HUDEP-2 (cell line): Measurements from ENCODE around the gene EPHA8.

Experiments used
- DNase-seq, 76 experiments: peaks; one replicate each; lab custom pipeline; 2025; ENCODE audit not compliant: unreplicated experiment in 76 of 76; lab: John Stamatoyannopoulos, UW

Gene EPHA8

DNA sequence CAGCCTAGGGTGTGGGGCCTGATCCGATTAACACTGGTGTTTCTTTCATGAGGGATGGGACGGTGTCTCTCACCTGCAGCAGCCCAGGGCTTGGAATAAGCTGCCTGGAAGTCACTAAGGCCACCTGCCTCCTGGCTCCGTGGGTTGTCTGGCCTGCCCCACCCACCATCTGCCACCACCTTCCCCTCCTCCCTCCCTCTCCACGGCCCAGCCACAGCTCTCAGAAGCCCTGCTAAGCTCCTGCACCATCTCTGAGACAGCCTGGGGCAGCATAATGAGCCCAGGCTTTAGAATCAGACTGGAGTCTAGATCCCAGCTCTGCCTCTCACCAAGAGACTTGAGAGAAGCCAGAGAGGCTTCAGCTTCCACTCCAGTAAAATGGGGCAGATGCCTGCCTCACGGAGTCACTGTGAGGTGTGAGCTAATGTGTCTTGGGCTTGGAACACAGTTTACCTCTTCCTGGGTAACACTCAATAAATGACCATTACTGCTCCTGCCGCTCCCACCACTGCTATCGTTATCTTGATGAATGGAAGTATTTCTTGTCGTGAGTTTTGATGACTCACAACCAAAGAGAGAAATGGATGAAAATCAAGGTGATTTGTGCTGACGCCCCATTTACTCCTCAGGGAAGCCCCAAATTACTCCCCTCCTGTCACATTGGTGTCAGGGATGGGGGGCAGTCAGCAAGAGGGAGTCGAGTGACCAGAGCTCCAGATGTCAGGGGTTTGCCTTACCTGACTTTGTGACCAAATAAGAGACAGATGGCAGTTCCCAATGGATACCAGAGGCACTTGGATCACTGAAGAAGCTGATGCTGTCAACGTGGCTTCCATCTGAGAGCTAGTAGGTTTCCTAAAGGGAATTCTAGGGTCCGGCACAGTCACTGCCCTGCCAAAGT is 49.6 kb downstream of the EPHA8 start:
- no peak for DNase-seq

DNA sequence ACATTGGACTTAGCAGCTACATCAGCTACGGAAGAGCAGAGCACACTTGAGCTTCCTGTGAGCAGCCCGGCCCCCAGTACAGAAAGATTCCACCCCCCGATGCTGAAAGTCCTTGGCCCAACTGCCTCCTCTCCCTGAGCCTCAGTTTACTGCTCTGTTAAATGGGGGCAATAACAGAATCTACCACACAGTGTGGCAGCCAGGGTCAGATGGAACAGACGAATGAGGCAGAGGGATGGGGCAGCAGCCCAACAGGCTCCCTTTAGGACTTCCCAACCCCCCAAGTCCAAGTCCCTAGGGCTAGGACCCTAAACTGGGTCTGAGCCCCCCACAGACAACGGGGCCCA is 50.3 kb downstream of the EPHA8 start:
- no peak for DNase-seq

GRCh38 chr1:22613951-22614350 is 50.7 kb downstream of the EPHA8 start:
- DNase-seq: no peak

DNA sequence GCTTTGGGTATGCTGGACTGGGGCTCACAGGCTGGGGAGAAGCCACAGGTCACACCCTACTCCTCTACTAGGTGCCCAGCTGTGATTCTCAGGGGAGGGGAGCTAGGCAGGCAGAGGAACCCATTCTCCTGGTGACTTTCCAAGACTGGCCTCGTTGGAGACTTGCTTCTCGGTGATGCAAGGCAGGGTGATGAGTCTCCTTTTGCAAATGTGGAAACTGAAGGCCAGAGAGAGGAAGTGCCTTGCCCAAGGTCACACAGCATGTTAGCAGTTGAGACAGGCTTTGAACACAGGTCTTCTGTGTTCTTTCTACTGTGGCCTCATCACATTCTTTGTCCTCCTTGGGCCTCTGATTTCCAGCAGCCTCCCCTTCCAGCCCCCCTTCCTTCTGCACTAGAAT is 52.6 kb downstream of the EPHA8 start:
- DNase-seq: no peak

DNA sequence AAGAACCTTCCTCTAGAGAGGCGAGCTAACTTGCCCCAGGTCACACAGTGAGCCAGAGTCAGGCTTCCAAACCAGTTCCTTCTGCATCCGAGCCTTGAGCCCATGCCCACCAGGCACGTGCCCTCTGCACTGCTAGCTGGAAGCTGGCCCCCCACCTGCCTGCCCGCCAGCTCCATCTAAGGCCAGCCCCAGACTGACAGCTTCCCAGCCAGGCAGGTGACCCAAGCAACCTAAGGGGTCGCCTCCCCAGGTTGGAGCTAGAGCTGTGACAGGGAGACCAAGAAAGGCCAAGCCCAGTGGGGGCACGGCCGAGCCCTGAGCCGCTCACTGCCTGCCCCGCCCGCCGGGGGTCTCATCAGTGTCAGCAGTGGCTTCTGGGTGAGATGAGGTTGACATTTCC is 53.3 kb downstream of the EPHA8 start:
- no peak for DNase-seq

GRCh38 chr1:22618056-22618455 is 54.8 kb downstream of the EPHA8 start:
- no peak for DNase-seq

- no peak for DNase-seq
Measured at GRCh38 chr1:22619252-22619651, 56.0 kb downstream of the EPHA8 start.

DNA sequence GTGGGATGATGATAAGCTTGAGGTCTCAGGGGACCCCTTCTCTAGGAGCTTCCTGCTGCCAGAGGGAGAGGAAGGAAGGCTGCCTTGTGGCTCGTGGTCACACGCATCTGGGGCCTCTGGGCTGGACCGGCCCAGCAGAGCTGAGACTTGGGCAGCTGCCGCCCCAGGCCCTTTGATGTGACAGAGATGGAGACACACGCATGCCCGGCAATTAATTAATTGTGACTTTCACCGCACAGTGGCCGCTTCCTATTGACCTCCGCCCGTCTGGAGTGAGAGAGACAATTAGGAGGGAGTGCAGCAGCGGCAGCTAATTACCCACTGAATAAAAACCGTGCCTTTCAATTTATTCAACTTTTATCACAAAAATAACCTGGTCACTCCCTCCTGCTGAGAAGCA is 56.5 kb downstream of the EPHA8 start:
- no peak for DNase-seq

- no peak for DNase-seq
Measured at GRCh38 chr1:22621761-22622160, 58.5 kb downstream of the EPHA8 start.

DNA sequence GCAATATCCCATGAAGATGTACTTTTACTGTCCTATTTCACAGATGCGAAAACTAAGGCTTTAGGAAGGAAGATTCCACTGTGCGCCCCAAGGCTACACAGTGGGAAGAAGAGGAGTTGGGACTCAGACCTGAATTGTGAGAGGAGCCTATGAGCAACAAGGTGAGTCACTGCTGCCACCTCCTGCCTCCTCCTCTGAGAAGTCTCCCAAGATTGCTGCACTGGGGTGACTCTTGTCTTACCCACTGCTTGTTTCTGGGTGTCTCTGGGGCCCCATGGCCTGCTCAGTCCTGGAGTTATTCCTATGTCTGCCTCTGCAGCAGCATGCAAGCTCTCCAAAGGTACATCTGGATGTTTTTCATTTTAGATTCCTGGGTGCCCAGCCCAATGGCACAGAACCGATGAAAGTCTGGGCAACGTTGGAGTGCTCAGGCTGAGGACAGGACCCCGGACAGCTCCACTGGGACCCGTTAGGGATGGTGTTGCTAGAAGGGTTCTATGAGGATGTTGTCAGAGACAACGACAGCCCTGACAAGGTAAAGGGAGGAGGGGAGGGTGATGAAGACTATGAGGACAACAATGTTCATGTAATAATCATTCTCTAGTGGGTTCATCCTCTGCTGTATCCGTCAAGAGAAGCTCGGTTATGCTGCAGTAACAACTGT is 62.1 kb downstream of the EPHA8 start:
- peak in 1 of 76 experiments; percentile 3 for DNase-seq

- no peak for DNase-seq
Measured at GRCh38 chr1:22626237-22627157, 63.2 kb downstream of the EPHA8 start.

DNA sequence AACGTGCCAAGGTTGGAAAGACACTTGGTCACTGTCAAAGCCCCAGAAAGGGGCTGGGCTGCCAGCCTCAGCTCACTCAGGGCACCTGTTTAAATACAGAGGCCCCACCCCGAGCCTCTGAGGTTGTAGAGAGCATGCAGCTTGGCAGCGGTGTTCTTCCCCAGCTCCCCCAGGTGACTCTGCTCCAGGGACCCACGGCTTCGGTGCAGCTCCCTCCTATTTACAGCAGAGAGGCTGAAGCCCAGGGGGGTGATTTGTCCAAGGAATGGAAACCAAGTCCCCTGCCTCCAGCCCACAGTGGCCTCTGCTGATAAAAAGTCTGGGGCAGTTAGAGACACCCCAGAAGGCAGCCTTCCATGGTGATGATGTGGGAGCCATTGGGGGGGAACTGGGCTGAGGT is 64.0 kb downstream of the EPHA8 start:
- no peak for DNase-seq

DNA sequence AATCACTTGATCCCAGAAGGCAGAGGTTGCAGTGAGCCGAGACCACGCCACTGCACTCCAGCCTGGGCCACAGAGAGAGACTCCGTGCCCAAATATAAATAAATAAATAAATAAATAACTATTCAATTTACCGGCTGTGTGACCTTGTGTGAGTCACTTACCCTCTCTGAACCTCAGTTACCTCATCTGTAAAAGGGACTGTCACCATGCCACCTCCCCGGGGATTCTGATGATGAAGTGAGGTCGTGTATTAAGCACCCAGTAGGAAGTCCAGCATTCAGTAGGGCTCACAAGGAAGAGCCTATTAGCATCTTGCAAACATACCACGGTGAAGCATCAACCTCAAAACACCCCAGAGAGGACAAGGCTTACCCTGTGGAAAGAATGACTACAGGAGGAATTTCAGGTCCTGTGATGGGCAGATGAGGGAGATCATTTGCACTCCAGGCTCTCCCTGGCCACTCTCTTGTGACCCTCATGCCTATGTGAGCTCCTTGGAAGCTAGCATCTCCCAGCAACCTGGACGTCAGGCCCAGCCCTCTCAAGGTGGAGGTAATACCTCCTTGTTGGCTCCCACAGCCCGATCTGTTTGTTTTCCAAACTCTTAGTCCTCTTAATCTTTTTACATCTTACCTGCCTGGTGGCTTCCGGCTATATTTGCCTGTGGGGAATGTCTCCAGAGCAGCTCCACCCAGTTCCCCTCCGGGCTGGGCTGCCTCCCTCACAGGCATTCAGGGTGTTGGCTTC is 65.6 kb downstream of the EPHA8 start:
- no peak for DNase-seq

- no peak for DNase-seq
Measured at GRCh38 chr1:22629886-22630285, 66.6 kb downstream of the EPHA8 start.

DNA sequence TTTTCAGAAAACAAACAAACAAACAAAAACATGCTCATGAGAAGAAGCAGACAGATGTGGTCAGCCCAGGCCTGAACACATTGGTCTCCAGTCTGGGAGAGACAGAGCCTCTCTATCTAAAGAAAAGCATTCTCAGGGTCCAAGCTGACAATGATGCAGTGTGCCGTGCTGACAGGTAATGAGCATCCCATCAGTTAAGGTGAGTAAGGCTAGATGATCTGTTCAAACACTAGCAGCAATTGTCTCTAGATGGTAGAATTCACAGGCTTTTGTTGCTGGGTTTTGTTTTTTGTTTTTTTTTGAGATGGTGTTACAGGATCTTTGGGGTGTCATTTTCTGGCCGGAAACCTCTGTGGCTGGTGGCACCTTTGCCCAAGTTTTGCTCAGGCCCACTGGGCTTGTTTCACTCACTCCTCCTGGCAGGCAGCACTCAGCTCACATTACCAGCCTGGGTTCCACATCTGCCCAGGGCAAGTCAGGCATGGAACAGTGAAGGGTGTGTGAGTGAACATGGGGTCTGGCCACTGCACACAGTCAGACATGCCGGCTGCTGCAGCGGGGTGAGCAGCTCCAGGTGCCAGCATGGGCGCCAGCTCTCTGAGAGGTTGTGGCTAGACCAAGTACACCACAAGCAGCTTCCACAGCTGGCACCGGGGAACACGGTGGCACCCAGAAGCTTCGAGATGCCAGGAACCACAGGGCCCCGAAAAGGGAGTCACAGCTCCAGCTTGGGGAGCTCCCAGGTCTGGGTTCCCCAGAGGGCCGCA is 70.6 kb downstream of the EPHA8 start:
- DNase-seq: no peak

DNA sequence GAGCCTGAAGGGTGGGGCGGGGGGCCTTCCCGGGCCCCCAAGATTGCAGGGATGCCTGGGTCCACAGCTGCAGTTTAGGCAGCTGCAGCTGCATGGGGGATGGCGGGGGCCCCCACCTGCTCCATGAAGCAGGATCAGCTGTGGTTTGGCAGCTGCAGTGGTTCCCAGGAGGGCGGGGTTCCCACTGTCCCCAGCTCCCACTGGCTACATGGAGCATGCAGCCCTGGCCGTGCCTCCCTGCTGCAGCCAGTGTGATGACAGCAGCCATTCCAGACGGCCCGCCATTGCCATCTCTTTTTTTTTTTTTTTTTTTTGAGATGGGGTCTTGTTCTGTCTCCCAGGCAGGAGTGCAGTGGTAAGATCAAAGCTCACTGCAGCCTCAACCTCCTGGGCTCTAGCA is 72.1 kb downstream of the EPHA8 start:
- no peak for DNase-seq

DNA sequence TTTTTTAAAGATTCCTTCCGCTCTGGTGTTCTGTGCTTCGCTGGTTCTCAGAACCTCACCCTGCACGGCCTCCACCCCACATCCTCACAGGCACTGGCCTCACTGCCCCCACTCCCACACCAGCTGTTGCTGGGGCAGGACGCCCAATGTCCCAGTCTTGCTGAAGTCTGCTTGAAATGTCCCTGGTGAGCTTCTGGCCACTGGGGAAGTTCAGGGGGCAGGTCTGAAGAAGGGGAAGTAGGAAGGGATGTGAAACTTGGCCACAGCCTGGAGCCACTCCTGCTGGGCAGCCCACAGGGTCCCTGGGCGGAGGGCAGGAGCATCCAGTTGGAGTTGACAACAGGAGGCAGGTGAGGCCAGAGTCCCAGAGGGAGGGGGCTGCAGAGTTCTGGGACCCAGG is 73.1 kb downstream of the EPHA8 start, which contains the start of gene C1QA:
TSS of gene C1QA (plus strand) at position 276 of the 400 bp plus-strand sequence. CDS start 989 bp downstream, outside the sequence.
- DNase-seq: no peak

DNA sequence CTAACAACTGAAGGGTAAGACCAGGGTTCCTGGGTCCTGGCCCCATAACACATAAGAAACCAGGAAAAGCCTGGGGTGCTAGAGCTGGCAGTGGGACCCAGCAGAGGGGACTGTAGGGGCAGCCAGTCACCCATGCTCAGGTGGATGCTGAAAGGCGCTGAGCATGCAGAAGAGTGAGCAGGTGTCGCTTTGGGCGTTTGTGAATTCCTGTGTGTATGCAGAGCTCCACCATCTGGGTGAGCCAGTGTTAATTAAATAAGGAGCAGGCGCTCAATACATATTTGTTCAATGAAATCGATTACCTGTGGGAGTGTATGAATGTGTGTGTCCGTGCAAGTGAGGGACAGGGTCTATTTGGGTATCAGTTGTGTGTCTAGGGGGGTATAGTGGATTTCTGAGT is 73.6 kb downstream of the EPHA8 start:
- DNase-seq: no peak

GRCh38 chr1:22637907-22638445 is 74.7 kb downstream of the EPHA8 start:
- DNase-seq: no peak
